Body of pancreas (tissue), 4 donors: Measurements from ENCODE around the gene KCNH1.

Source experiments
- POLR2A ChIP-seq, 3 donors: fragments of 450-650 bp; IDR thresholded peaks; one replicate each; pipeline ENCODE4 v1.6.1; 2016; ENCODE audit warnings: antibody characterized with exemption in 3 of 3, mild to moderate bottlenecking in 2 of 3
- TF ChIP-seq, protein P1 (sequence below), 7 experiments: fragments of 450-650 bp in 4 of 7; fragments of 200-600 bp in 3 of 7; sonication (generic) in 3 of 7; IDR thresholded peaks; one replicate each; pipeline ENCODE4 v1.5.1; 2016 to 2019; ENCODE audit warnings: antibody characterized with exemption in 7 of 7

DNA sequence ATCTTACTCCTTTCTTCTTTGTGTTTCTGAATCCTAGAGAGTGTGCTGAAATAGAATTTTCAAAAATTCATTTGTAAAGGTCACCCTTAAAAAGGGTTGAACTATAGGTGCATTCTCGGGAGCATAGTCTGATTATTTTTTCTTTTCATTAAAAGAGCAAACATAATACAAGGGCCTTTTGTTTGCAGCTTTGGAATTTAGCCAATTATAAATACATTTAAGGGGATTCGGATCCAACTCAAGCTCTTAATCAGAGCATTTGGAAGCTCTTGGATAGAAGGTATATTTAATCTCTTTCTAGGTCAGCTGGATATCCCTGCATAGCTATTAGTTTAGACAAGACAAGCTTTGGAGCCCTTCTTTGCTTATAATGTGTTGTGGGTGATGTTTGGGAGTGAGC, 483.5 kb downstream of the KCNH1 start:
- TF ChIP-seq, protein P1, sequence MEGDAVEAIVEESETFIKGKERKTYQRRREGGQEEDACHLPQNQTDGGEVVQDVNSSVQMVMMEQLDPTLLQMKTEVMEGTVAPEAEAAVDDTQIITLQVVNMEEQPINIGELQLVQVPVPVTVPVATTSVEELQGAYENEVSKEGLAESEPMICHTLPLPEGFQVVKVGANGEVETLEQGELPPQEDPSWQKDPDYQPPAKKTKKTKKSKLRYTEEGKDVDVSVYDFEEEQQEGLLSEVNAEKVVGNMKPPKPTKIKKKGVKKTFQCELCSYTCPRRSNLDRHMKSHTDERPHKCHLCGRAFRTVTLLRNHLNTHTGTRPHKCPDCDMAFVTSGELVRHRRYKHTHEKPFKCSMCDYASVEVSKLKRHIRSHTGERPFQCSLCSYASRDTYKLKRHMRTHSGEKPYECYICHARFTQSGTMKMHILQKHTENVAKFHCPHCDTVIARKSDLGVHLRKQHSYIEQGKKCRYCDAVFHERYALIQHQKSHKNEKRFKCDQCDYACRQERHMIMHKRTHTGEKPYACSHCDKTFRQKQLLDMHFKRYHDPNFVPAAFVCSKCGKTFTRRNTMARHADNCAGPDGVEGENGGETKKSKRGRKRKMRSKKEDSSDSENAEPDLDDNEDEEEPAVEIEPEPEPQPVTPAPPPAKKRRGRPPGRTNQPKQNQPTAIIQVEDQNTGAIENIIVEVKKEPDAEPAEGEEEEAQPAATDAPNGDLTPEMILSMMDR (IDR thresholded peaks at IDR 0.05) = no peak
- TF ChIP-seq POLR2A (IDR thresholded peaks at IDR 0.05) = no peak
